Measurements from ENCODE around the gene IL5. TPM values are rescaled to one million over a fixed set of nuclear protein-coding genes. Genes with fewer than 3 reads are reported as not detected.

IL5 gene
- total and polyA plus RNA-seq, 2 of the 13 experiments (the other 11 are each of a cell fraction or from before 2014, with no cell fraction given) = not detected

GRCh38 chr5:132526974-132527564 is 16.3 kb downstream of the IL5 start (continued):
- TF ChIP-seq ZNF362 (CRISPR knock-in tag; IDR thresholded peaks at IDR 0.05; ENCODE audit: borderline replicate concordance) (no peak), SMAD1 (CRISPR knock-in tag; IDR thresholded peaks at IDR 0.05; ENCODE audit: borderline replicate concordance, low read depth) (0 out of 2 replicates have a peak, but pooled peaks have one; percentile 18), ZBTB20 (CRISPR knock-in tag; IDR thresholded peaks at IDR 0.05; ENCODE audit: borderline replicate concordance, low read depth) (no peak), EHMT2 (IDR thresholded peaks at IDR 0.05; ENCODE audit: borderline replicate concordance, low read depth, low read length) (no peak), ZNF503 (CRISPR knock-in tag; IDR thresholded peaks at IDR 0.05) (no peak), TEAD3 (CRISPR knock-in tag; optimal IDR thresholded peaks at IDR 0.05; ENCODE audit: borderline replicate concordance) (no peak), ZNF850 (CRISPR knock-in tag; conservative IDR thresholded peaks at IDR 0.05) (no peak), SP5 (CRISPR knock-in tag; IDR thresholded peaks at IDR 0.05; ENCODE audit: borderline replicate concordance, low read depth) (no peak), STAT5B (CRISPR knock-in tag; IDR thresholded peaks at IDR 0.05) (no peak), ZNF264 (CRISPR knock-in tag; IDR thresholded peaks at IDR 0.05) (no peak), GATAD2A (CRISPR knock-in tag; IDR thresholded peaks at IDR 0.05) (no peak), ZNF75D (CRISPR knock-in tag; IDR thresholded peaks at IDR 0.05; ENCODE audit: borderline replicate concordance) (no peak), PAX8 (CRISPR knock-in tag; IDR thresholded peaks at IDR 0.05; ENCODE audit: borderline replicate concordance) (no peak), JDP2 (CRISPR knock-in tag; IDR thresholded peaks at IDR 0.05; ENCODE audit: borderline replicate concordance) (no peak), ASH2L (IDR thresholded peaks at IDR 0.05; ENCODE audit: insufficient read length, low read depth, low read length) (peak; percentile 7), TBP (CRISPR knock-in tag; IDR thresholded peaks at IDR 0.05) (no peak), ZNF317 (CRISPR knock-in tag; IDR thresholded peaks at IDR 0.05) (0 out of 2 replicates have a peak, but pooled peaks have one; percentile 1), U2AF1 (optimal IDR thresholded peaks at IDR 0.05; ENCODE audit: low read depth, low read length) (no peak), CREM (IDR thresholded peaks at IDR 0.05) (no peak), CREM (CRISPR knock-in tag; IDR thresholded peaks at IDR 0.05) (no peak), ZSCAN20 (CRISPR knock-in tag; IDR thresholded peaks at IDR 0.05; ENCODE audit: borderline replicate concordance) (no peak), ZNF224 (CRISPR knock-in tag; IDR thresholded peaks at IDR 0.05) (no peak), ZFP82 (CRISPR knock-in tag; IDR thresholded peaks at IDR 0.05; ENCODE audit: borderline replicate concordance) (no peak), FOXO4 (CRISPR knock-in tag; conservative IDR thresholded peaks at IDR 0.05) (no peak), BCLAF1 (IDR thresholded peaks at IDR 0.05) (no peak)

Data from HepG2 (cell line).